DND-41 (cell line): ENCODE measurements around the gene ARRB2.

Experiments
- EZH2 ChIP-seq: IDR thresholded peaks from 3 replicates; pipeline ENCODE4 v1.6.1; 2012; ENCODE audit warnings: borderline replicate concordance, low read depth, mild to moderate bottlenecking, moderate library complexity, low read length, inconsistent platforms; ENCODE audit not compliant: severe bottlenecking
- TF ChIP-seq, protein P1 (sequence below): IDR thresholded peaks from 2 replicates; pipeline ENCODE4 v1.5.1; 2012; ENCODE audit warnings: borderline replicate concordance, low read length, moderate library complexity, mild to moderate bottlenecking; ENCODE audit not compliant: poor library complexity, severe bottlenecking; ENCODE audit errors: extremely low read depth

DNA sequence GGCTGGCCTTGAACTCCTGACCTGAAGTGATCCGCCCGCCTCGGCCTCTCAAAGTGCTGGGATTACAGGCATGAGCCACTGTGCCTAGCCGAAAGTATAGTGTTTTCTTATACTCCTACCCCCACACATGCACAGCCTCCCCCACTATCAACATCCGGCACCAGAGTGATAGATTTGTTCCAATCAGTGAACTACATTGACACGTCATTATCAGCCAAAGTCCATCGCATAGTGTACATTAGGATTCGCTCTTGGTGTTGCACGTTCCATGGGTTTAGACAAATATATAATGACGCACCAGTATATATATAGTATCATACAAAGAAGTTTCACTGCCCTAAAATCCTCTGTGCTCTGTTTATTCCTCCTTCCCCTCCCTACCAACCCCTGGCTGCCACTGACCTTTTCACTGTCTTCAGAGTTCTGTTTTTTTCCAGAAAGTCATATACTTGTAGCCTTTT, 49.4 kb downstream of the ARRB2 start:
- TF ChIP-seq, protein P1, sequence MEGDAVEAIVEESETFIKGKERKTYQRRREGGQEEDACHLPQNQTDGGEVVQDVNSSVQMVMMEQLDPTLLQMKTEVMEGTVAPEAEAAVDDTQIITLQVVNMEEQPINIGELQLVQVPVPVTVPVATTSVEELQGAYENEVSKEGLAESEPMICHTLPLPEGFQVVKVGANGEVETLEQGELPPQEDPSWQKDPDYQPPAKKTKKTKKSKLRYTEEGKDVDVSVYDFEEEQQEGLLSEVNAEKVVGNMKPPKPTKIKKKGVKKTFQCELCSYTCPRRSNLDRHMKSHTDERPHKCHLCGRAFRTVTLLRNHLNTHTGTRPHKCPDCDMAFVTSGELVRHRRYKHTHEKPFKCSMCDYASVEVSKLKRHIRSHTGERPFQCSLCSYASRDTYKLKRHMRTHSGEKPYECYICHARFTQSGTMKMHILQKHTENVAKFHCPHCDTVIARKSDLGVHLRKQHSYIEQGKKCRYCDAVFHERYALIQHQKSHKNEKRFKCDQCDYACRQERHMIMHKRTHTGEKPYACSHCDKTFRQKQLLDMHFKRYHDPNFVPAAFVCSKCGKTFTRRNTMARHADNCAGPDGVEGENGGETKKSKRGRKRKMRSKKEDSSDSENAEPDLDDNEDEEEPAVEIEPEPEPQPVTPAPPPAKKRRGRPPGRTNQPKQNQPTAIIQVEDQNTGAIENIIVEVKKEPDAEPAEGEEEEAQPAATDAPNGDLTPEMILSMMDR: no peak
- no peak for TF ChIP-seq EZH2
